NCI-H526 (cell line): Measurements from ENCODE around the gene RNF111.

ENCODE experiments used
- DNase-seq, 2 experiments: peaks; one replicate each; lab custom pipeline; 2025; lab: John Stamatoyannopoulos, UW

The RNF111 gene

GRCh38 chr15:59133929-59134427, 146.5 kb downstream of the RNF111 start:
- no peak for DNase-seq

- no peak for DNase-seq
Observed at GRCh38 chr15:59137566-59137965, 150.1 kb downstream of the RNF111 start.

DNA sequence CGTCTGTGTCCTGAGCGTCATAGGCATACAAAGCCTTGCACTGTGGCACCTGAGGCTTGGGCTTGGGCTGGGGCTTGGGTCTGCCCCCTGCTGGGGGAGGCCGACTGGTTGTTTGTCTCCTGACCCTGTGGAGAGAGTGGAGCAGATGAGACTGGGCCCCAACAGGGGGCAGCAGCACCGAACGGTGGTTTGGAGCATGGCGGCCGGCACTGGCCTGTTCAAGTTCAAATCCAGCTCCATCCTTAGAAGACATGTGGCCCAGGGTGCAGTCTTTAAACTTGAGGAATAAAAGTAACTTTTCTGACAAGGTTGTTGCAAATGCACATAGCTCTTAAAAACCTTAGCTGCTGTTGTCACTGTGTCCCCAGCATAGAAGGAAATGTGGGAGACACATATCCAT, 150.8 kb downstream of the RNF111 start:
- DNase-seq: peak; percentile 9 to 69

DNA sequence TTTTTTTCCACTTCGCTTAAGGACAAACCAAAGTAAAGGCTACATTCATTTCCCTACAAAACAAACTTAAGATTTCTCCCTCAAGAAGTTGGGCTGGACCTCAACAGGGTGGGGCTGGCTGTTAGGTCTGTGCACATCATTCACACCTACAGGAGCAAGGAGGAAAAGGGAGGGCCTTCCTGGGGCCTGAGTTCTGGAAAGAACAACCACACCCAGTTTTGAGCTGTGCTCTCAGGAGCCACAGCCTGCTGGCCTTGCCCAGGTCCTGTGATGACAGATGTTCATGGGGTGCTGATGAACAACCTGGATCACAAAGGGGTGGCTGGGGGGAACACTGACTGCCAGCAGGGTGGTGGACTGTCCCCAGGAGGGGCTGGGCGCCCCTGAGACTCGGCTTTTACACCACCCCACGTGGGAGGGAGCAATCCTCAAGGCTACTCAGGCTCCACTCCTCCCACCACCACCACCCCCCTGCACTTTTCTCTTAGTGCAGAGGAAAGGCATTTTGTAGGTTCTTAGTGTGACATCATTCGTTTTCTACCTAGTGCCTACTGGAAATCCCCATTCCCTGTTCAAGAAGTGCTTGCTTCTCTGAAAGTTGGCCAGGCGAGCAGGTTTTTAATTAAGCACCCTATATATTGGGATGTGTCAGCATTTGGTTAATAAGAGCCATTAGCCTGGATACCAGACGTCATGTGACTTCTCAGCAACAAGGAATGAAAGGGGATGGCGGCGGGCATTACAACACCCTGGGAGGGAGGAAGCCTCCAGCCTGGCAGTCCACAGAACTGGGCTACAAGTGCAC, 153.2 kb downstream of the RNF111 start:
- no peak for DNase-seq

DNA sequence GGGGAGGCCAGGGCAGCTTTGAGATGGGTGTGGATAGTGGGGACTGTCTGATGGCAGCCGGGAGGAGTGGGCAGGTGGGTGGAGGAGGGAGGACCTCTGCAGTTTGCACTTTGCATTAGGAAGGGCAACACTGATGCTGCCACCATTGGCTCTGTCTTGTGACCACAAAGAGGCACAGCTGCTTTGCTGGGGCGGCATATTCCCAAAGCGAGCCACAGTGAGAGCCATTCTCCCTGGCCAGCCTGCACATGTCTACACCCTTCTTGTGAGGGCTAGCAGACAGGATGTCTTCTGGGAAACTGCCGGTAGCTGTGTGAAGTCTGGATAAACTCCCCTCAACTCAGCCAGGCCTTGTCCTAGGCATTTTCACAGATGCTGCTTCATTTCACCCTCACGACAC, 155.8 kb downstream of the RNF111 start:
- no peak for DNase-seq

GRCh38 chr15:59144594-59144993, 157.1 kb downstream of the RNF111 start:
- DNase-seq: peak; percentile 4 to 22
